ENCODE measurements around the gene ZNF385C. TPM values are rescaled to one million over a fixed set of nuclear protein-coding genes. Genes with fewer than 3 reads are reported as not detected.

Gene ZNF385C
- total RNA-seq, 1 donor from 2014 or later = 2.9 TPM

DNA sequence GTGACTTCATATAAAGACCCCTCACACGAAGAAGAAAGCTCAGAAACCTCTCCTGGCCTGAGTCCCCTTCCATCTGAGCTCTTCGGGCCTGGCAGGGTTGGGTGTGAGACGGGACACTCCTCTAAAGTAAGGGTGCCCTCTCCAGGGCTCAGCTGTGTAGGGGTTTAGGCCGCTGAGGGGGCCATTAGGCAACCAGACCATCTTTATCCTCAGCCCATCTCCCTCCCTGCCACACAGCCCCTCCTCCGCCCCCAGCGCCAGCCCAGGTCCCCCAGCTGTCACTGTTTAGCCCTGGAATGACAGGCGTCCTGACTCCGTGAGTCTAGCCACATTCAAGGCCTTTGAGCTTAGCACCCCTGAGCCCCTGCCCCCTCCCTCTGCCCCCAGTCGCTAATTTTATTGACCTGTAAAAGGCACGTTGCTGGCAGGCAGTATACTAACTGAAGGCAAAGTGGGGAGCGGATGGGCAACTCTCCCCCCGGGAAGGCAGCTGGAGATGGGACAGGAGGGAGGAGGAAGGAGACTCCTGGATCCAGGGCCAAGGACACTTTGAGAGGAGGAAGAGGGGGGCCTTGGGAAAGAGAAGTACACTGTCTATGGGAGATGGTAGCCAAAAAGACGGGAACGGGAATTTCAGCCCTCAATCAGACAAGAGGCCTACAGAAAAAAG, 592 bp upstream of the ZNF385C start:
- TF ChIP-seq, protein P1, sequence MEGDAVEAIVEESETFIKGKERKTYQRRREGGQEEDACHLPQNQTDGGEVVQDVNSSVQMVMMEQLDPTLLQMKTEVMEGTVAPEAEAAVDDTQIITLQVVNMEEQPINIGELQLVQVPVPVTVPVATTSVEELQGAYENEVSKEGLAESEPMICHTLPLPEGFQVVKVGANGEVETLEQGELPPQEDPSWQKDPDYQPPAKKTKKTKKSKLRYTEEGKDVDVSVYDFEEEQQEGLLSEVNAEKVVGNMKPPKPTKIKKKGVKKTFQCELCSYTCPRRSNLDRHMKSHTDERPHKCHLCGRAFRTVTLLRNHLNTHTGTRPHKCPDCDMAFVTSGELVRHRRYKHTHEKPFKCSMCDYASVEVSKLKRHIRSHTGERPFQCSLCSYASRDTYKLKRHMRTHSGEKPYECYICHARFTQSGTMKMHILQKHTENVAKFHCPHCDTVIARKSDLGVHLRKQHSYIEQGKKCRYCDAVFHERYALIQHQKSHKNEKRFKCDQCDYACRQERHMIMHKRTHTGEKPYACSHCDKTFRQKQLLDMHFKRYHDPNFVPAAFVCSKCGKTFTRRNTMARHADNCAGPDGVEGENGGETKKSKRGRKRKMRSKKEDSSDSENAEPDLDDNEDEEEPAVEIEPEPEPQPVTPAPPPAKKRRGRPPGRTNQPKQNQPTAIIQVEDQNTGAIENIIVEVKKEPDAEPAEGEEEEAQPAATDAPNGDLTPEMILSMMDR (IDR thresholded peaks at IDR 0.05; ENCODE audit: unreplicated experiment) = no peak
- H3K4me3 Mint-ChIP-seq = no peak overlapping the region
- DNase-seq (ENCODE audit: low spot score in 2 of 2, unreplicated experiment in 2 of 2) = no peak

DNA sequence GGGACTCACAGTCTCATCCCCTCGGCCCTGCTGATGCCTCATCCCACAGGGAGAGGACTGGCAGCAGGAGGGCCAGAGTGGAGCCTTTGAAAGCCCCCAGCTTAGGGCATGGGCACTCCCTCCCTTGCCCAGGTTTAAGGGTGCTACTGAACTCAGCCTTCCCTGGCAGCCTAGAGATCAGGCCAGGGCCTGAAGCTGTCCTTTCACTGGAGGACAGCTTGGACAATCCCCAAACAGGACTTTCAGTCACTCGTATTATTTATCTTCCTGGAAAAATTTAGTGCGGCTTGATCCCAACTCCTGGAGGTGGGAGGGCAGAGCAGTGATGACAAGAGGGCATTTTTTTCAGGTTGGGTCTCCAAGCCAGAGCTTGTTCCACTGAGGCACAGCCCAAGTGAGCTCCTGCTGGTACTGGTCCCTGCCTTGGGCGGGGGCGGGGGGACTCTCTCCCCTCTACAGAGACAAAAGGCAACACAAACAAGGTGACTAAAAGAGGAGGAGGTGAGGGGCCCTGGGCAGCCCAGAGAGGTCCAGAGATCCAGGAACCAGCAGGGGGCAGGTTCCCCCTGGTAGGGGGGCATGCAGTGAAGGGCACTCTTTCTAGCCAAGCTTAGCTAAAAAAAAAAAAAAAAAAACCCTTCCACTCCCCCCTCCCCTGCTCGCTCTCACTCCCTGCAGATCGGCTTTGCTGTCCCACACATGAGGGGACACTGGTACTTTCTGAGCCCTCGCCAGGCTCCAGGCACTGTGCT, 1.7 kb downstream of the ZNF385C start:
- DNase-seq (ENCODE audit: low spot score in 2 of 2, unreplicated experiment in 2 of 2) = no peak
- no peak overlapping the region for H3K27ac Mint-ChIP-seq
- no peak overlapping the region for H3K4me3 Mint-ChIP-seq
- H3K36me3 Mint-ChIP-seq = no peaks in the 10 kb centered on the region
- TF ChIP-seq, protein P1 (IDR thresholded peaks at IDR 0.05; ENCODE audit: unreplicated experiment) = peak; percentile 11
- peaks cover 8% of the 10 kb centered on the region for H3K4me1 Mint-ChIP-seq
- H3K27me3 Mint-ChIP-seq (ENCODE audit: low read depth) = peaks cover 55% of the 10 kb centered on the region
- no peaks in the 10 kb centered on the region for H3K9me3 Mint-ChIP-seq

More for the DNA sequence above, 592 bp upstream of the ZNF385C start:
- Mint-ChIP-seq H3K4me1 (peaks cover 8% of the 10 kb centered on the region), H3K27ac (no peak overlapping the region), H3K27me3 (ENCODE audit: low read depth) (peaks cover 55% of the 10 kb centered on the region), H3K9me3 (no peaks in the 10 kb centered on the region), H3K36me3 (no peaks in the 10 kb centered on the region)

DNA sequence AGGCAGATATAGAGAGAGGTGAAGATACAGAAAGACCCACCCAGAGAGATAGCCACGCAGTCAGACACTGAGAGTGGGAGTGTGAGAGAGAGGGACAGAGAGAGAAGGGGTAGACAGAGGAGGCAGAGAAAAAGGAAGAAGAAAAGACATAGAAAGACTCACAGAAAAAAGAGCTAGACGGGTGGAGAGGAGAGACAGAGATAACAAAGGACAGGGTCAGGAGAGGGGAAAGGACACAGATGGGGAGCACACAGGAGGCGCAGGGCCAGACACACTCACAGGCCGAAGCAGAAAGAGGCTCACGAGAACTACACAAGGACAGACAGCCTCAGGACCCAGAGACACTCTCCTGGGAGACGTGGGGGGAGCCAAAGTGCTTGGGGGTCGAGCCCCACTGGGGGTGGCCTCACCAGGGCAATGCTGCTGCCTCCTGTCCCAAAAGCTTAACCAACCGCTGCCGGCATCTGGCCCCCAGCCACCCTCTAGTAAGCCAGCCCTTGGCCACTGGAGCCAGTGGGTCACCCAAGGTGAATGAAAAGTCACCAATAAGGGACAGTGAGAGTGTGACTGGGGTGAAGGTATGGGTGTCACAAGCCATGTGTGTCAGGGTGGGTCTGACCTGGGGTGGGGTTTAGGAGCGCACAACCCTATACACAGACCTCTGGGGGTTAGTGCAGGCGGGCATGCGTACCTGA, 3.8 kb downstream of the ZNF385C start:
- peaks cover 57% of the 10 kb centered on the region for H3K27me3 Mint-ChIP-seq (ENCODE audit: low read depth)
- no peaks in the 10 kb centered on the region for H3K36me3 Mint-ChIP-seq
- TF ChIP-seq, protein P1 (IDR thresholded peaks at IDR 0.05; ENCODE audit: unreplicated experiment) = no peak
- no peaks in the 10 kb centered on the region for H3K9me3 Mint-ChIP-seq
- H3K27ac Mint-ChIP-seq = no peak overlapping the region
- peaks cover 9% of the 10 kb centered on the region for H3K4me1 Mint-ChIP-seq
- DNase-seq (ENCODE audit: low spot score in 2 of 2, unreplicated experiment in 2 of 2) = no peak
- no peak overlapping the region for H3K4me3 Mint-ChIP-seq

GRCh38 chr17:42092939-42093338, 5.3 kb downstream of the ZNF385C start:
- peaks cover 45% of the 10 kb centered on the region for H3K27me3 Mint-ChIP-seq (ENCODE audit: low read depth)
- H3K36me3 Mint-ChIP-seq = no peaks in the 10 kb centered on the region
- H3K4me3 Mint-ChIP-seq = no peak overlapping the region
- peaks cover 10% of the 10 kb centered on the region for H3K4me1 Mint-ChIP-seq
- H3K27ac Mint-ChIP-seq = no peak overlapping the region
- H3K9me3 Mint-ChIP-seq = no peaks in the 10 kb centered on the region
- DNase-seq (ENCODE audit: low spot score in 2 of 2, unreplicated experiment in 2 of 2) = no peak
- TF ChIP-seq, protein P1 (IDR thresholded peaks at IDR 0.05; ENCODE audit: unreplicated experiment) = no peak

GRCh38 chr17:42090964-42091790, 7.1 kb downstream of the ZNF385C start:
- H3K4me3 Mint-ChIP-seq = no peak overlapping the region

More at GRCh38 chr17:42090964-42091790, 7.1 kb downstream of the ZNF385C start:
- no peak for DNase-seq (ENCODE audit: low spot score in 2 of 2, unreplicated experiment in 2 of 2)
- H3K27me3 Mint-ChIP-seq (ENCODE audit: low read depth) = peaks cover 28% of the 10 kb centered on the region
- H3K27ac Mint-ChIP-seq = no peak overlapping the region
- no peaks in the 10 kb centered on the region for H3K36me3 Mint-ChIP-seq
- H3K9me3 Mint-ChIP-seq = no peaks in the 10 kb centered on the region
- TF ChIP-seq, protein P1 (IDR thresholded peaks at IDR 0.05; ENCODE audit: unreplicated experiment) = no peak
- H3K4me1 Mint-ChIP-seq = peaks cover 13% of the 10 kb centered on the region
